Measurements from ENCODE around the gene MCF2L2. TPM values are rescaled to one million over a fixed set of nuclear protein-coding genes. Genes with fewer than 3 reads are reported as not detected.

Gene MCF2L2
- total and polyA plus RNA-seq, 9 of the 15 experiments (the other 6 are each of a cell fraction or from before 2014, with no cell fraction given): 0.56 to 4.2 (median 3.0) TPM

DNA sequence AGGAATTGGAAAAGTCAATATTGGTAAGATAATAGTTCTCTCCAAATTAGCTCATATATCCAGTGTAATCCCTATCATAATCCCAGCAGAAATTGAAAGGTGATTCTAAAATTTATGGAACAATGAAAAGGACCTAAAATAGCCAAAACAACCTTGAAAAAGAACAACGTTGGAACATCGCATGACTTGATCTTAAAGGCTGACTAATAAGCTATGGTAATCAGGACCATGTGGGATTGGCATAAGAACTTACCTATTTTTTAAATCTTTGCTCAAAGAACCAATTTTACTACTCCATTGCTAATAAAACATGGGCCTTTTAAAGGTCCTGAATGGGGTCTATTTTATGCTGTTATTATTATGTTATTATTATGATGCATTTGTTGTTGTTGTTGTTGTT, 134.5 kb downstream of the MCF2L2 start:
- no TSS peak for BruUV-seq (replicated peaks)
- no peak overlapping the region for H2AFZ ChIP-seq (ENCODE audit: low read depth, low read length)
- CTCF ChIA-PET (ENCODE audit: low intra/inter-chr PET ratio): no interaction called here
- H3K4me3 ChIP-seq: no peak overlapping the region
- no peak for TF ChIP-seq ZNF324 (CRISPR knock-in tag; IDR thresholded peaks at IDR 0.05)
- TF ChIP-seq ZNF41 (CRISPR knock-in tag; conservative IDR thresholded peaks at IDR 0.05): no peak
- no peak for TF ChIP-seq STAT5A (IDR thresholded peaks at IDR 0.05; ENCODE audit: borderline replicate concordance, low read length)
- no peak for TF ChIP-seq ZNF561 (CRISPR knock-in tag; conservative IDR thresholded peaks at IDR 0.05)
- TF ChIP-seq ARNT (IDR thresholded peaks at IDR 0.05): no peak
- no peak for TF ChIP-seq ZKSCAN1 (IDR thresholded peaks at IDR 0.05; ENCODE audit: low read depth, low read length)
- no peak for TF ChIP-seq ZNF146 (CRISPR knock-in tag; IDR thresholded peaks at IDR 0.05; ENCODE audit: unreplicated experiment)
- no peaks in the 10 kb centered on the region; the same call in 2 of the 3 replicates for H3K79me2 ChIP-seq (ENCODE audit: control insufficient read depth, insufficient read depth, low read length)
- DNase-seq (ENCODE audit: extremely low read depth in 1 of 4, low spot score in 3 of 4) (no peak), ATAC-seq (no peak), FAIRE-seq (no peak)
- POLR2A ChIA-PET: interaction anchor here (1.1 kb wide), 1 partner anchor 18 kb away, joined by 3 read pairs; no protein-coding TSS in a partner anchor
- H3K27ac ChIP-seq (ENCODE audit: extremely low read depth, low read depth, low read length): no peak overlapping the region
- H4K20me1 ChIP-seq (replicated peaks; ENCODE audit: control insufficient read depth, insufficient read depth, low read length): no peaks in the 10 kb centered on the region
- peaks cover 23% of the 10 kb centered on the region; the same call in 2 of the 3 replicates for H3K36me3 ChIP-seq (ENCODE audit: control insufficient read depth, insufficient read depth, low read length)
- H3K4me1 ChIP-seq (replicated peaks in 1 of 2; ENCODE audit: control insufficient read depth in 2 of 2, insufficient read depth in 2 of 2, low read length in 2 of 2): peaks cover 5 to 6% of the 10 kb centered on the region in 2 experiments; a peak in 2 of 5 replicates
- no peak overlapping the region for H3K4me2 ChIP-seq (ENCODE audit: insufficient read depth, low read length)
- in situ Hi-C loops (cut with MboI): no loop called here
- no peaks in the 10 kb centered on the region for H3K27me3 ChIP-seq (ENCODE audit: control insufficient read depth in 2 of 2, insufficient read depth in 2 of 2, low read length in 2 of 2)
- H3K9me3 ChIP-seq (replicated peaks; ENCODE audit: control insufficient read depth, insufficient read depth, low read depth, low read length): no peaks in the 10 kb centered on the region
- 85% methylated on average over 2 of the region's 2 CpGs for WGBS (ENCODE audit: insufficient coverage, low coverage, missing lambda C conversion rate)
- intact Hi-C loops (cut with micrococcal nuclease): no loop called here
- H3K9me1 ChIP-seq (ENCODE audit: control insufficient read depth, insufficient read depth, low read length): no peaks in the 10 kb centered on the region
- H3K9ac ChIP-seq (ENCODE audit: insufficient read depth in 1 of 2, low read depth in 2 of 2, low read length in 2 of 2): no peak overlapping the region
